Skeletal muscle satellite cell (primary cell): ENCODE results near the gene AREG.

Experiments
- H3K27me3 ChIP-seq: 2 replicates; pipeline ENCODE4 v1.7.0; 2013; ENCODE audit warnings: low read length; ENCODE audit not compliant: control insufficient read depth, insufficient read depth
- H3K36me3 ChIP-seq: 2 replicates; pipeline ENCODE4 v1.7.0; 2013; ENCODE audit warnings: mild to moderate bottlenecking, control low read depth, low read length; ENCODE audit not compliant: insufficient read depth
- H3K4me1 ChIP-seq: 2 replicates; pipeline ENCODE4 v1.7.0; 2013; ENCODE audit warnings: low read length; ENCODE audit not compliant: control insufficient read depth, insufficient read depth
- H3K4me2 ChIP-seq: 2 replicates; pipeline ENCODE4 v1.7.0; 2013; ENCODE audit warnings: mild to moderate bottlenecking, low read length
- H3K4me3 ChIP-seq: 2 replicates; pipeline ENCODE4 v1.7.0; 2013; ENCODE audit warnings: low read length
- H3K9ac ChIP-seq: 2 replicates; pipeline ENCODE4 v1.7.0; 2013; ENCODE audit warnings: mild to moderate bottlenecking, low read depth, low read length, moderate library complexity
- H3K9me3 ChIP-seq: replicated peaks from 2 replicates; pipeline ENCODE4 v1.7.0; 2013; ENCODE audit warnings: mild to moderate bottlenecking, control low read depth, low read length

Gene AREG

DNA sequence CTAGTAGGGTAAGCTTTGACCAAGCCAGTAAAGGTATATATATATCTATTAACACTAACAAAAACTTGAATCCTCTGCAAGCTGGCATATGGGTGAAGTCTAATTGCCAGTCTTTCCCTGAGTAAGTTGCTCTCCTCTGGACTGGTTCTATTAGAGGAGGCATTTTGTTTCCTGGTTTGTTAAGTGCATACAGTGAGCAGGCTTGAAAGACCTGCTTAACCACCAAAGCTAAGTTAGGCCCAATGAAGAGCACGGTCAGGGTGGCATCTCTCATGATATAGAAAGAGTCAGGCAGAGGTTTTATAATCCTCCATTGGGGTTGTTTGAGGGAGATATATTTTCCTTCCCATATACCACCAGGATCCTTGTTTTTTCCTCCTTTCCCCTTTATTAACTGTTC, 9.6 kb upstream of the AREG start:
- Histone ChIP-seq H3K9me3 (no peaks in the 10 kb centered on the region), H3K4me2 (no peak overlapping the region), H3K4me3 (no peak overlapping the region), H3K27me3 (no peaks in the 10 kb centered on the region), H3K9ac (no peak overlapping the region), H3K36me3 (no peaks in the 10 kb centered on the region), H3K4me1 (peaks cover 26% of the 10 kb centered on the region)

DNA sequence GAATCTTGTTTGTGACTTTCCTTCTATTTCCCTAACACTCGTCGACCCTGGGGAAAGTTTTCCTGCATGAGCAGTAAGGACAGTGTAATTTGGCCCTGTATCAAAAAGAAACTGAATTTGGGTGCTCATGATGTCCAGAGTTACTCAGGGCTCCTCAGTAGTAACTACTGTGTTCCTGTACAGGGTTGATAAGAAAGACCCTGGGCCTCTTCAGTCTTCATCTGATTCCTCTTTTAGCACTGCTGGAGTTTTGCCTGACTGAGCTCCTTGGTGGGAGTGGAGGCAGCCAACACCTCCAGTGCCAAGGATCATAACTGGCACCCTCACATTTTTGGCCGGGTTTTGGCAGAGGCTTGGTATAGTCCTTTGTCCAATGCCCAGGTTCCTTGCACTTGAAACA, 7.1 kb upstream of the AREG start:
- Histone ChIP-seq H3K4me1 (peaks cover 14% of the 10 kb centered on the region), H3K27me3 (no peaks in the 10 kb centered on the region), H3K9ac (no peak overlapping the region), H3K4me2 (no peak overlapping the region), H3K36me3 (no peaks in the 10 kb centered on the region), H3K9me3 (no peaks in the 10 kb centered on the region), H3K4me3 (no peak overlapping the region)

DNA sequence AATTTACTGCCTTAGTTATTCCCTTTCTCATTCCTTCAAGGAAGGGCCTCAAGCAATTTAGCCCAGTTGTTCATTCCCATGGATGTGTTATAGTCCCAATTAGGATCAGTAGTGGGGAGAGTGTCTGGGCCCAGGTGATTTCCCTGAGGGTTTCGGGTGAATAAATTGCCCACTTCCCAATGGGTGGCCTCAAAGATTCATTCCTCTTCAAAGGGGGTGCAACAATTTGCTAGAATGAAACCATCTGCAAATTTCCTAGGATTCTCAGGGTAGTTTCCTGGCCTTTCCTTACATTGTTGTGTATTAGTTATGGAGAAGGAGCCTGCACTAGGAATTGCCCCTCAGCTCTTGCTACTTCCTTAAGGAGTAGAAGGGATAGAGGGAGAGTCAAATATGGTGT, 6.3 kb upstream of the AREG start:
- H3K27me3 ChIP-seq: no peaks in the 10 kb centered on the region
- H3K9me3 ChIP-seq: no peaks in the 10 kb centered on the region
- no peak overlapping the region for H3K4me2 ChIP-seq
- peaks cover 6% of the 10 kb centered on the region for H3K4me1 ChIP-seq
- no peak overlapping the region for H3K9ac ChIP-seq
- no peaks in the 10 kb centered on the region for H3K36me3 ChIP-seq
- H3K4me3 ChIP-seq: no peak overlapping the region

DNA sequence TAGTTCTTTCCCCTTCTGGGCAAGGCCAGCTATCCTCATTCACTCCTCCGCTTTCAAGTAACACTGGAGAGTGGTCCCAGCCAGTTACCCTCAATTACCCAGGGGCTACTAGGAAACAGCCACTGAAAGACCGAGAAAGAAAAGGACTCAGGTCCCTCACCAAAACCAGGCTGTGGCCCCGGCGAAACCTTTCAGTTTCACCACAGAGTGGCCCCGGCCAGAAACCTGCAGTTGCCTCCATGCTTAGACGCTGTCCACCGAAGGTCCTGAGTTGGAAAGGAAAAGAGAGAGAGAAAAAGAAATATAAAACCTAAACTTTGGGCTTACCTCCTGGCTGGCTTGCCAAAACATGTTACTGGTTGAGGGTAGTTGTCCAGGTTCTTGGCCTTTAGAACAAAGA, 5.0 kb upstream of the AREG start:
- H3K9ac ChIP-seq: no peak overlapping the region
- peaks cover 10% of the 10 kb centered on the region for H3K4me1 ChIP-seq
- no peak overlapping the region for H3K4me3 ChIP-seq
- H3K27me3 ChIP-seq: no peaks in the 10 kb centered on the region
- no peak overlapping the region for H3K4me2 ChIP-seq
- no peaks in the 10 kb centered on the region for H3K36me3 ChIP-seq
- H3K9me3 ChIP-seq: no peaks in the 10 kb centered on the region

DNA sequence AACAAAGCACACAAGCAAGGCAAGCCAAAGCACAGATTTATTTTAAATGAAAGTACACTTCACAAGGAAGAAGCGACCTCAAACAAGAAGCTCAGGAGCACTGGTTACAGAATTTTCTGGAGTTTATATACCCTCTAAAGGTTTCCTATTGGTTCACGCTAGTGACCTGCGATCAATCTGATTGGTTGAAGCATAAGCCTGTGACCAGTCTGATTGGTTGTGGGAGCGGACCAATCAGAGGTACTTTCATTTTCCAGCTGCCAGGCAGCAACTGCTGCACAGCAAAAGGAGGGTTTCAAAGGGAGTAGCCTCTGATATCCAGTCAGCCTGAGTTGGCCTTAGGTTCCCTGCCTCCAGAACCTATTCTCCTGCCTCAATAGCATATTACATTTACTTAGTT, 4.6 kb upstream of the AREG start:
- Histone ChIP-seq H3K9ac (no peak overlapping the region), H3K36me3 (no peaks in the 10 kb centered on the region), H3K4me1 (peaks cover 10% of the 10 kb centered on the region), H3K9me3 (no peaks in the 10 kb centered on the region), H3K4me3 (no peak overlapping the region), H3K27me3 (no peaks in the 10 kb centered on the region), H3K4me2 (no peak overlapping the region)

DNA sequence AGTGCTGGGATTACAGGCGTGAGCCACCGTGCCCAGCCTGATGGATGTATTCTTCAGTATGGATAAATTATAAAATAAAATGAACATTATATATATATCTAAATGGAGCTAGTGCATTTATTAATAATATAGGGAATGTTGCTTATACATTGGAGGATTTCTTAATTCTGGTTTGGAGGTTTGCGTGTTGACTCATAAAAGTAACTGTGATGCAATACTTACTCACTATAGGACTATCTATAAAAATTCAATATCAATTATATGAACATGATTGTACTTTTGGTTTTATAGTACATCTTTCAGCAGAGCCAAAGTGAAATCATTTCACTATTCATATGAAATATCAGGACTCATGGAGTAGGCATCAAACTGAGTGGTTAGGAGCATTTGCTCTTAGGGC, 3.2 kb upstream of the AREG start:
- H3K4me2 ChIP-seq: no peak overlapping the region
- no peaks in the 10 kb centered on the region for H3K27me3 ChIP-seq
- H3K36me3 ChIP-seq: no peaks in the 10 kb centered on the region
- no peaks in the 10 kb centered on the region for H3K9me3 ChIP-seq
- H3K4me3 ChIP-seq: no peak overlapping the region
- peaks cover 13% of the 10 kb centered on the region for H3K4me1 ChIP-seq
- no peak overlapping the region for H3K9ac ChIP-seq

DNA sequence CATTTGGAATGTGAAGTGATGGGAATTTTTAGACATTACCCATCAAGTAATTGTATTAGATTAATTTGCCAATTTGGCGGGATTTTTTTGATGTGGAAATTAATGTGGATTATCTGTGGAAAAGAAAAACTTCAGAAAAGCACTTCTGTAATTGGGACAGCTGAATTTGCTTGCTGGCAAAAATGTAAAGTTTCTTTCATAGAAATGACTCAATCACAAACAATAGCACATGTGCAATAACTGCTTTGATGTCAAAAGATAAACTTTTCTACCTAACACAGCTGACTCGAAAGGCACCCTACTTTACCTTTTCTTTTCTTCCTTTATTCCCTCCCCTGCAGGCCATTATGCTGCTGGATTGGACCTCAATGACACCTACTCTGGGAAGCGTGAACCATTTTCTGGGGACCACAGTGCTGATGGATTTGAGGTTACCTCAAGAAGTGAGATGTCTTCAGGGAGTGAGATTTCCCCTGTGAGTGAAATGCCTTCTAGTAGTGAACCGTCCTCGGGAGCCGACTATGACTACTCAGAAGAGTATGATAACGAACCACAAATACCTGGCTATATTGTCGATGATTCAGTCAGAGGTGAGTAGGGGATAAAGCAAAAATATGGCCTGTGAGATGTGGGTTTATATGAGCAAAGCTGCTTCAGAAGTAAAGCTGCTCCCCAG, 1.4 kb downstream of the AREG start:
- no peak overlapping the region for H3K9ac ChIP-seq
- H3K36me3 ChIP-seq: no peaks in the 10 kb centered on the region
- no peak overlapping the region for H3K4me3 ChIP-seq

DNA sequence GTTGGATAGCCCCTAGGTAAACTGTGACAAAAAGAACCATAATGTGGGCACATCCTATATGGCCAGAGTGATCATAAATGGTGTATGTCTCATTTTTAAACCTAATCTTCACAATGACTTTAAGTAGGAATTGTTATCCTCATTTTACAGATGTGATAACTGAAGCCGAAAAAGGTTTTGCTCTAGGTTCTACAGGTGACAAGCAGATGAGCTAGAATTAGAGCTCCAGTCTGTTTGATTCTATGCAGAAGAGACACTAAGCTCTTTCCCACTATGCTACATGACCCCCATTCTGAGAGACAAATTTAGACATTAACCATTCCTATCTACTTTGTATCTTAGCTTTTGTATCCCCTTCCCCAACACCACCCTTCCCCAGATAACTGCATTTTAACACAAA, 2.0 kb downstream of the AREG start:
- Histone ChIP-seq H3K4me3 (no peak overlapping the region), H3K4me1 (peaks cover 42% of the 10 kb centered on the region), H3K9me3 (no peaks in the 10 kb centered on the region), H3K27me3 (no peaks in the 10 kb centered on the region), H3K4me2 (no peak overlapping the region), H3K9ac (no peak overlapping the region), H3K36me3 (no peaks in the 10 kb centered on the region)

More for the DNA sequence above, 1.4 kb downstream of the AREG start:
- Histone ChIP-seq H3K4me1 (peaks cover 38% of the 10 kb centered on the region), H3K4me2 (no peak overlapping the region), H3K9me3 (no peaks in the 10 kb centered on the region), H3K27me3 (no peaks in the 10 kb centered on the region)

DNA sequence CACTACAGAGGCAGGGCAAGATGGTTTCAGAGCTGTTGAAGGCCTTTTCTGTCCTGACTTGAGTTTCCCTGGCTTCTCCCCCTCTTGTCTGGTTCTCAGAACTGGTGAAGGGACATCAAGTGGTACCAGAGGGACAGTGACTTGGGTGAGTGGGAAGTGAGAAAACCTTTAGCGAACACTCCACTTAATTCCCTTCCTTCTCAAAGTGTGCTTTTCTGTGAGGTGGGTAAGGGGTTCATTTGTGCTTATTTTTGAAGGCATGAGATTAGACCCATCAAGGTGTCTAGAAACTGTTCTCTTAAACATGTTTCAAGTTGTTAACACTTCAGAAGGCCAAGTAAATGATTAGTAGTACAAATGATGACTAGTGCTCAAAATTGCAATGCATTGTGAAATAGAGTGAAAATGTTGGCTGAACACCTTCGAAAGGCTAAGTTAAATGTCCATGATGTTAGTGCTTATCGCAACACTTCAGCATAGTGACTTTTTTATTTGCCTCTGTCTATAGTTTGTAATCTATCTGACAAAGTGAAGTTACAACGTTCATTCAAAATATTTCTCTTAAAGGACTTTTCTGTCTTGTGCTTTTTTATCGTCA, 2.8 kb downstream of the AREG start:
- Histone ChIP-seq H3K4me2 (no peak overlapping the region), H3K27me3 (no peaks in the 10 kb centered on the region), H3K36me3 (no peaks in the 10 kb centered on the region), H3K4me1 (peaks cover 41% of the 10 kb centered on the region), H3K9ac (no peak overlapping the region), H3K4me3 (no peak overlapping the region), H3K9me3 (no peaks in the 10 kb centered on the region)

DNA sequence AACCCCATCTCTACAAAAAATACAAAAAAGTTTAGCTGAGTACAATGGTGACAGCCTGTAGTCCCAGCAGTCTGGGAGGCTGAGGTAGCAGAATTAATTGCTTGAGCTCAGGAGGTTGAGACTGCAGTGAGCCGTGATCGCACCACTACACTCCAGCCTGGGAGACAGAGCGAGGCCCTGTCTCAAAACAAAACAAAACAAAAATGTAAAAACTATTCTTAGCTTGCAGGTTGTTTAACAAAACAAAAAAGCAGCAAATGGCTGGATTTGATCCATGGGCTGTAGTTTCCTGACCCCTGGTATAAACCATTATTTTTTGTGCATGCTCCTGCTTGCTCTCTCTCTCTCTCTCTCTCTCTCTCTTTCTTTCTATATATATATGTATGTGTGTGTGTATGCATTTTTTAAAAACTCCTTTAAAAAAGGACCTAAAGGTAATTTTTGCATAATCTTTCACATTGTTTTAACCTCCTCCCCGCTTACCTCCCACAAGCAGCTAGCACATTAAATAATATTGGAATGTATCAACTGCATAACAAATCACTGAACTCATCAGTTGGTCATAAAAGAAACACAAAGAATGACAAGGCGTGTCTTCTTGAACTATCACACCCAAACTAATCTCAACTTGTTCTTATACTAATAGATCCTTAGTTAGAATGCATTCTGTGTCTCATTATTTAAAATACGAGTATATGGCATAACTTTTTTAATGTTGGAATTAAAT, 4.8 kb downstream of the AREG start:
- no peaks in the 10 kb centered on the region for H3K9me3 ChIP-seq
- peak overlapping the region; percentile 49 for H3K4me2 ChIP-seq
- peaks cover 40% of the 10 kb centered on the region for H3K4me1 ChIP-seq
- H3K9ac ChIP-seq: peak overlapping the region; percentile 37
- peak overlapping the region; percentile 4 for H3K4me3 ChIP-seq
- no peaks in the 10 kb centered on the region for H3K36me3 ChIP-seq
- no peaks in the 10 kb centered on the region for H3K27me3 ChIP-seq

DNA sequence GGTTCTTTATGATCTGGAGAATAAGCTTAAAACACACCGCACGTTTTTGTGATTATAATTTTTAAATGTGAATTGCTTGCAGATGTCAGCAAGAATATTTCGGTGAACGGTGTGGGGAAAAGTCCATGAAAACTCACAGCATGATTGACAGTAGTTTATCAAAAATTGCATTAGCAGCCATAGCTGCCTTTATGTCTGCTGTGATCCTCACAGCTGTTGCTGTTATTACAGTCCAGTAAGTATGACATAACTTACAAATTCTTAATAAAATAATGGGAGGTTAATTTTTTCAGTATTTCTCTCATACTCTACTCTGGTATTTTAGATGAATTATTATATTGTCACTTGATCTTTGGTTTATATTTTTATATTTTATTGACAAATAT, 5.4 kb downstream of the AREG start:
- no peaks in the 10 kb centered on the region for H3K9me3 ChIP-seq
- peak overlapping the region; percentile 4 for H3K4me3 ChIP-seq
- no peaks in the 10 kb centered on the region for H3K27me3 ChIP-seq
- peak overlapping the region; percentile 29 for H3K4me2 ChIP-seq
- no peaks in the 10 kb centered on the region for H3K36me3 ChIP-seq
- H3K9ac ChIP-seq: peak overlapping the region; percentile 16
- peaks cover 38% of the 10 kb centered on the region for H3K4me1 ChIP-seq
